Right ventricle myocardium superior (tissue), 1 donor: Measurements from ENCODE around the gene GRIA1. TPM values are rescaled to one million over a fixed set of nuclear protein-coding genes. Genes with fewer than 3 reads are reported as not detected.

Experiments used
- ATAC-seq: fragments of 200-7000 bp; cut with Tn5 transposase; one replicate; pipeline ENCODE4 v1.9.1; 2020; ENCODE audit warnings: mild to moderate bottlenecking; ENCODE audit not compliant: poor library complexity
- DNase-seq: peaks from one replicate; pipeline ENCODE4 v3.0.0-alpha.2; 2020
- intact Hi-C: fragments of 100-400 bp; cut with DNase I; formaldehyde crosslinking; loops from one replicate; pipeline ENCODE4 v1.11.2; 2022
- total RNA-seq: library from RNA; stranded (reverse); fragmentation: NEBNext Ultra II Directional; extraction: Animal tissue kit (Norgen Biotek cat#: 25700); gene quantifications from one replicate; pipeline ENCODE4 v1.2.1, GENCODE V29; 2021
- donor health status: DM: no; HTN: yes; CAD: no; lungs with severe emphysema.

Gene GRIA1
- total RNA-seq, 1 donor from 2014 or later: 0.05 TPM

GRCh38 chr5:153744751-153745150 is 254.3 kb downstream of the GRIA1 start:
- intact Hi-C loops: no loop called here
- no peak for DNase-seq

DNA sequence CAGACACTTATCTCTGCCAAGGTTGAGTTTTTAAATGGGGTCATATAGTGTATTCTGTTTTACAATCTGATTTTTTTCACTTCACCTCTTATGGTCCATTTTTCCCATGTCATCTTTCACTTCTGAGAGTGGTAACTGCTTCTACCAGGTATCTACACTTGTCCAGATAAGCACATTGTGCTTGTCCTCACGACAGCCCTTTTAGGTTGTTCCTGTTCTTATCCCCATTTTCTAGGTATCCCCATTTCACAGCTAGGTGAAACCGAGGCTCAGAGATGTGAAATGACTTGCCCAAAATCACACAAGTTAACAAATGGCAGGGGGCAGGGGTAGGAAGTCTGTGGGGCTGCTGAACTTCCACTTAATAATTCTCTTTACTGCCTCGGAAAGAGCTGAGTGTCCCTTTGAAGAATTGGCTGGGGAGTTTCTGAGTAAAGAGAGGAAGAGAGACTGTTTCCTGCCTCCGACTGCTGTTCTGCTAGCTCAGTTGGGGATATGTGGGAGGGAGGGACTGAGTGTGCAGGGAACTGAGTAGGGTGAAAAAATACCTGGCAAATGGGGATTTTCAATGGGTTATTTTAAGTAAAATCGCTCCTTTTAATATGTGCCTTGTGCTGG is 255.4 kb downstream of the GRIA1 start:
- intact Hi-C loops: no loop called here
- DNase-seq (no peak), ATAC-seq (no peak)

More at GRCh38 chr5:153744751-153745150, 254.3 kb downstream of the GRIA1 start:
- no peak for ATAC-seq

- DNase-seq (no peak), ATAC-seq (no peak)
- intact Hi-C loops: no loop called here
These were observed 256.0 kb downstream of the GRIA1 start for GRCh38 chr5:153746440-153746839.

DNA sequence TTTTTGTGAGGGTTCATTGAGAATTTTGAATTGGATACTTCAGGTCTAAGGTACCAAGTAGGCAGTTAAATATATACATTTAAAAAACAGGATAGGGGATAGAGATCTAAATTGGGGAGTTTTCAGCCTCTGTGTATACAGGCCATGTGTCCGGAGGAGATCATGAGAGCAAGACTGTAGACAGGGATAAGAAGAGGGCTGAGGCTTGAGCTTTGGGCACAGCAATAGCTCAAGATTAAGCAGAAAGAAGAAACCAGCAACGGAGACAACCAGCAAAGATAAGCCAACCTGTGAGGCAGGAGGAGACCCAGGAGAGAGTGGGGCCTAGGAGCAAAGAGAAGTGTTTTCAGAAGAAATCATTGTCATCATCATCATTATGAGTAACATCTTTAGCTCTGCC is 258.4 kb downstream of the GRIA1 start:
- intact Hi-C loops: no loop called here
- ATAC-seq (no peak), DNase-seq (no peak)

DNA sequence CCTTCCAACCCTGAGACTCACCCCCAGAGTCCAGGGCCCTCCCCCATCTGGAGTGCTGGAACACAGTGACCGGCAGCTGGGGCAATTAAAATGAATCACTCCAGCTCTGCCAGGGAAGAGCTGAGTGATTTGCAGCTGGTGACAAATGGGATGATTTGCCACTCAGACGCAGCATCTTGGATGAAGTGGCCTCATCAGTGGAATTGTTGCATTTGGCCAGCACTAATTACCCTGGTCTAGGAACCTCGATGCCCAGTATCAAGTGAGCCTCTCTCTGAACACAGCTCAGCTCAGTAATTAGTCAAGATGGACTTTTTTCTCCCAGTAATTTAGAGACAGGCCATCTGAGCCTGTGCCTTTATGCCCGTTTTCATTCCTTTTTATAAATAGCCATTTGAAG is 259.5 kb downstream of the GRIA1 start:
- intact Hi-C loops: no loop called here
- ATAC-seq: no peak
- no peak for DNase-seq

- DNase-seq (no peak), ATAC-seq (no peak)
- intact Hi-C loops: no loop called here
These were observed 260.8 kb downstream of the GRIA1 start for GRCh38 chr5:153751251-153751650.

GRCh38 chr5:153752890-153753289 is 262.4 kb downstream of the GRIA1 start:
- intact Hi-C loops: no loop called here
- ATAC-seq: no peak
- DNase-seq: no peak

DNA sequence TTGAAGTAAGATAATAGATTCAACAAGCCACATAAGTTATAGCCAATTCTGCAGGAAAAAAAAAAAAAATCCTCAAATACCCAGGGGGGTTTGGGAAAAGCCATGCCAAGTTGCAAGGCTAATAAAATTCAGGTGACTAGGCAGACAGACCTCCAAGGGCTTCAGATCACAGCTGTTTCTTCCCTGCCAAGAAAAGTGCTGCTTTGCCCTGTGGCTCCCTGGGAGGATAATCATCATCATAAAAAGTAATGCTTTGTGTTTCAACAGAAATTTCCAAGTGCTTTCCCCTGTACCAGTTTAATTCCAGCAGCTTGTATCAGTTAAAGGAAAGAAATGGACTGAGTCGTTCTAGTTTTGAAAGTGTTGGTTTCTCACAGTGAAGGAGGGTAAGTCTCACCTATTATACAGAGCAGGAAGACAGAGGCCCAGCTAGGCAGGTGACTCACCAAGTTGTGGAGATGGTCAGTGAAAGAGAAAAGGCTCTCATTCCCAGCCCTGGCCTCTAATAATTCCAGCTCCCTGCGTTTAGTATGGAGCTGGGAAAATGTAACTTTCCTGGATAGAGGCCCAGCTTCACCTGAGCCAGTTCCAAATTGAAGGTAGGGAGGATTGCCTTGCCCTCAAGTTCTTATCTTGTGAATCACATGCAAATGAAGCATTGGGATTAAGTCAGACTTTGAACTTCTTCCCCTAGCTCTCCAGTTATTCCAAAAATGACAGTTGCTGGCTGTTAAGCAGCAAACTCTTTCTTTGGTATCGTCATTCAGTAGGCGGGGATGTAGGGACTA is 263.4 kb downstream of the GRIA1 start:
- DNase-seq (no peak), ATAC-seq (no peak)
- intact Hi-C loops: no loop called here

DNA sequence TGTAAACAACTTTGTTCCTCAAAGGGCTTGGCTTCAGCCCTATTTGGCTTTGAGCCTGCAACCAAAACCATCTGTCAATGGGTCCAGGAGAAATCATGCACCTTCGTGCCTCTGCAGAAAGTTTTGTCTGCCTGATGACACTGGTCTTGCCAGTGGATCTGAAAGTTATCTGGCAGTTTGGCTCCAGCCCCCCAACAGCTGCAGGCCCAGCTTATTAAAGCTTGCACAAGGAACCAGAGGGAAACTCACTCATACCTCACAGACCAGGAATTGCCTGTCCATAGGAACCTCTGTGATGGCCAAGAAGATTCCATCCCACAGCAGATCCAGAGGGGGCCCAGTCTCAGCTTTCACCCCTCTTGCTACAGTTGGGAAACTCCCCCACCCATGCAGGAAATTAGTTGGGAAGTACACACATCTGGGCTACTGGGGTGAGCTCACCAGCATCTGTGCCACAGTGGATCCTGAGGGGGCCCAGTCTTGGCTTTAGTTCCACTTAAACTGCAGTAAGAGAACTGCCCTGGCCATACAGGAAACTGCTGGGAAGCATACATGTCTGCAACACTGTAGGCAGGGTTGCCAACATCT is 265.5 kb downstream of the GRIA1 start:
- intact Hi-C loops: no loop called here
- no peak for DNase-seq
- ATAC-seq: no peak

DNA sequence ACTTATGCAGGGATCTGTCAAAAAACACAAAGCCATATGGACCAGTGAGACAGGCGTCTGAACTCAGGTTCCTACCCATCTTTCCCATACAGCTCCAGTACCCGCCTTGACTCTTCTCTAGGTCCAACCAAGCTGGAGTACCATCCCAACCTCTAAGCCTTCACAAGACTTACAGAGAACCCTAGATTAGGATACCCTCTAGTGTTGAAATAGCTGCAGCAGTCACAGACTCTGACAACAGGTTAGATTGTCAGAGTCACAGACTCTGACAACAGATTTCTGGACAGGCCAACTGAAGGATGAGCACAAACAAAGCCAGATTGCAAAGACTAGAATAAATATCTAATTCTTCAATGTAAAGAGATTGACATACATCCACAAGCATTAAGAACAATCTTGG is 266.1 kb downstream of the GRIA1 start:
- DNase-seq (no peak), ATAC-seq (no peak)
- intact Hi-C loops: no loop called here

- ATAC-seq: no peak
- DNase-seq: no peak
- intact Hi-C loops: no loop called here
These were observed 275.5 kb downstream of the GRIA1 start for GRCh38 chr5:153765987-153766386.

DNA sequence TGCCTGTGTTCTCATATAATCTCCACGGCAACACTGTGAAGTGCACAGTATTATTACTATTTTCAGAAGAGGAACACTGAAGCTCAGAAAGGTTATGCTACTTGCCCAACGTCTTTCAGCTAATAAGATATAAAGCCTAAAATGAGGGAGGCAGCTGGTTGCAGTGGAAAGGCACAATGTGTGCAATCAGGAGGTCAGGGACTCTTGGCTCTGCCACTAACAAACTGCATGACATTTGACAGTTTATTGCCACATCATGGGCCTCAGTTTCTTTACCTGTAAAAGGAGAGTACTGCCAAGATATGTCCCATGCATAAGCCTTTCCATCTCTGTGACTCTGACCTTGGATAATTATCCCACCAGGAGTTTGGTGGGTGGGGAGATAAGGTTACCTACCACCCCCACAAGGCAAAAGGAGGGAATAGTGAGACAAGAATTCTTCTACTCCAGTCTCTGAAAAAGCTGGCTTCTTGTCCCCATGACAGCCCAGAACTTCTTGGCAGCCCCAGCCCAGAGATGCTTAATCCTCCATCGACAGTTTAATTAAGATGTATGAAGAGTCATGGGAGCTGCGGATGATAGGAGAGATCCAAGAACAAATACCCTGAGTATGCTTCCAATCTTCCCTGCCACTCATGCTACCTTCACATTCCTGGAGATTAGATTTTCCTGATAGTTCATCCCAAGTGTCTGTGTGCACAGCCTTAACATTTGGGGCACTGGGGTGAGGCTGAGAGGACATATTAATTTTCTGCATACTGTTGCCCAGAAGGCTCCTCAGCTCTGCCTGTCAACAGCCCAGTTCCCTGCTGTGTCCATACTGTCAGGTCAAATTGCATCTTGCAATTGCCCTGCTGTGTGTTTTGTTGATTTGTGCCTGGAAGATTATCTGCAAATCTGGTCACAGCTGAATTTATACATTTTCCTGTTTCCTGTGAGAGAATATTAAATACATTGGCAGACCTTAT is 277.0 kb downstream of the GRIA1 start:
- intact Hi-C loops: no loop called here
- DNase-seq: no peak
- ATAC-seq: no peak

DNA sequence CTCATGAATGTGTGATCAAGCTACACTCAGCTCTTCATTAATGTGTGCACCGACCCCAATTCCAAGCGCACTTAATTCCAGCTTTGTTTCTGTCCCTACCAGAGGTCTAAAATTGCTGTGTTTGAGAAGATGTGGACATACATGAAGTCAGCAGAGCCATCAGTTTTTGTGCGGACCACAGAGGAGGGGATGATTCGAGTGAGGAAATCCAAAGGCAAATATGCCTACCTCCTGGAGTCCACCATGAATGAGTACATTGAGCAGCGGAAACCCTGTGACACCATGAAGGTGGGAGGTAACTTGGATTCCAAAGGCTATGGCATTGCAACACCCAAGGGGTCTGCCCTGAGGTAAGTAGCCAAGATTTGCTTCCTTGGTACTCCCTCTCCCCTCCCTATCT is 279.6 kb downstream of the GRIA1 start:
- DNase-seq: no peak
- ATAC-seq: no peak
- intact Hi-C loops: no loop called here

- no peak for ATAC-seq
- DNase-seq: no peak
- intact Hi-C loops: no loop called here
These were observed 284.2 kb downstream of the GRIA1 start for GRCh38 chr5:153774686-153775085.

- intact Hi-C loops: no loop called here
- no peak for ATAC-seq
- no peak for DNase-seq
These were observed 285.5 kb downstream of the GRIA1 start for GRCh38 chr5:153775923-153776322.

- intact Hi-C loops: no loop called here
- DNase-seq: no peak
- ATAC-seq: no peak
These were observed 287.5 kb downstream of the GRIA1 start for GRCh38 chr5:153777681-153778581.

- intact Hi-C loops: no loop called here
- ATAC-seq: no peak
These were observed 289.4 kb downstream of the GRIA1 start for GRCh38 chr5:153779836-153780235.

More at GRCh38 chr5:153779836-153780235, 289.4 kb downstream of the GRIA1 start:
- no peak for DNase-seq
